ENCODE data around the gene CCR5. TPM values are rescaled to one million over a fixed set of nuclear protein-coding genes. Genes with fewer than 3 reads are reported as not detected.

Gene CCR5
- total RNA-seq, 1 donor from 2014 or later, result 0.55 TPM

GRCh38 chr3:46375218-46375617, 4.5 kb downstream of the CCR5 start:
- Mint-ChIP-seq H3K27me3 (peaks cover 2% of the 10 kb centered on the region), H3K27ac (no peak overlapping the region), H3K4me3 (no peak overlapping the region), H3K4me1 (peaks cover 32% of the 10 kb centered on the region), H3K36me3 (ENCODE audit: low read depth) (no peaks in the 10 kb centered on the region), H3K9me3 (no peaks in the 10 kb centered on the region)
- DNase-seq (no peak), ATAC-seq (ENCODE audit: low read depth) (no peak)
- ChIA-PET CTCF (interaction anchor here (0.7 to 1.3 kb wide), 4 partner anchors 8 to 296 kb away, joined by 3 to 5 read pairs (median 4); no protein-coding TSS in a partner anchor), POLR2A (interaction anchor here (1.3 kb wide), 1 partner anchor 8 kb away, joined by 3 read pairs; no protein-coding TSS in a partner anchor)
- intact Hi-C loops (cut with micrococcal nuclease), result loop anchor here (5.0 to 10.0 kb wide), 2 partner anchors 610 to 1338 kb away; no protein-coding TSS in a partner anchor
- TF ChIP-seq CTCF (IDR thresholded peaks at IDR 0.05), result no peak

GRCh38 chr3:46375814-46376213, 5.1 kb downstream of the CCR5 start:
- no peak for TF ChIP-seq CTCF (IDR thresholded peaks at IDR 0.05)
- no peak overlapping the region for H3K27ac Mint-ChIP-seq
- DNase-seq, result no peak
- H3K27me3 Mint-ChIP-seq, result peaks cover 2% of the 10 kb centered on the region
- intact Hi-C loops (cut with micrococcal nuclease), result loop anchor here (5.0 to 10.0 kb wide), 2 partner anchors 611 to 1339 kb away; no protein-coding TSS in a partner anchor
- H3K4me3 Mint-ChIP-seq, result no peak overlapping the region
- H3K9me3 Mint-ChIP-seq, result no peaks in the 10 kb centered on the region
- peaks cover 34% of the 10 kb centered on the region for H3K4me1 Mint-ChIP-seq
- CTCF ChIA-PET, result interaction anchor here (3.1 kb wide), 1 partner anchor 99 kb away, joined by 31 read pairs; no protein-coding TSS in a partner anchor
- POLR2A ChIA-PET, result no interaction called here
- H3K36me3 Mint-ChIP-seq (ENCODE audit: low read depth), result no peaks in the 10 kb centered on the region
- no peak for ATAC-seq (ENCODE audit: low read depth)

- no peaks in the 10 kb centered on the region for H3K36me3 Mint-ChIP-seq (ENCODE audit: low read depth)
- peaks cover 43% of the 10 kb centered on the region for H3K4me1 Mint-ChIP-seq
- intact Hi-C loops (cut with micrococcal nuclease), result loop anchor here (1.0 to 10.0 kb wide), 3 partner anchors 440 to 1341 kb away; no protein-coding TSS in a partner anchor
- H3K27ac Mint-ChIP-seq, result no peak overlapping the region
- DNase-seq (peak; percentile 42), ATAC-seq (ENCODE audit: low read depth) (peak; percentile 40)
- CTCF ChIA-PET, result interaction anchor here (0.7 to 3.1 kb wide), 22 partner anchors 9 to 684 kb away, joined by 3 to 40 read pairs (median 4); partner anchors contain the start of genes CCR1 and CCR5
- POLR2A ChIA-PET, result interaction anchor here (0.7 to 0.9 kb wide), 2 partner anchors 286 to 650 kb away, joined by 5 read pairs; no protein-coding TSS in a partner anchor
- H3K9me3 Mint-ChIP-seq, result no peaks in the 10 kb centered on the region
- no peak for TF ChIP-seq CTCF (IDR thresholded peaks at IDR 0.05)
- H3K27me3 Mint-ChIP-seq, result no peaks in the 10 kb centered on the region
- H3K4me3 Mint-ChIP-seq, result no peak overlapping the region
Measured at GRCh38 chr3:46378426-46378942, 7.7 kb downstream of the CCR5 start.

- intact Hi-C loops (cut with micrococcal nuclease), result loop anchor here (5.0 kb wide), 2 partner anchors 62 to 177 kb away; no protein-coding TSS in a partner anchor
- CTCF ChIA-PET, result interaction anchor here (0.8 kb wide), 1 partner anchor 104 kb away, joined by 3 read pairs; no protein-coding TSS in a partner anchor
- POLR2A ChIA-PET, result no interaction called here
- no peaks in the 10 kb centered on the region for H3K9me3 Mint-ChIP-seq
- H3K27me3 Mint-ChIP-seq, result no peaks in the 10 kb centered on the region
- H3K4me1 Mint-ChIP-seq, result peaks cover 61% of the 10 kb centered on the region
- no peak for TF ChIP-seq CTCF (IDR thresholded peaks at IDR 0.05)
- no peaks in the 10 kb centered on the region for H3K36me3 Mint-ChIP-seq (ENCODE audit: low read depth)
- no peak for DNase-seq
- ATAC-seq (ENCODE audit: low read depth), result no peak
- H3K4me3 Mint-ChIP-seq, result peak overlapping the region; percentile 47
- peak overlapping the region; percentile 62 for H3K27ac Mint-ChIP-seq
Measured at GRCh38 chr3:46380471-46381221, 9.9 kb downstream of the CCR5 start.

- no peak for ATAC-seq (ENCODE audit: low read depth)
- no peak overlapping the region for H3K27ac Mint-ChIP-seq
- intact Hi-C loops (cut with micrococcal nuclease), result loop anchor here (2.0 to 5.0 kb wide), 3 partner anchors 25 to 176 kb away; partner anchors contain the start of genes CCR5AS and CCRL2
- H3K4me3 Mint-ChIP-seq, result no peak overlapping the region
- DNase-seq, result no peak
- ChIA-PET POLR2A (no interaction called here), CTCF (interaction anchor here (1.0 kb wide), 1 partner anchor 297 kb away, joined by 3 read pairs; no protein-coding TSS in a partner anchor)
- no peaks in the 10 kb centered on the region for H3K9me3 Mint-ChIP-seq
- no peaks in the 10 kb centered on the region for H3K27me3 Mint-ChIP-seq
- TF ChIP-seq CTCF (IDR thresholded peaks at IDR 0.05), result no peak
- no peaks in the 10 kb centered on the region for H3K36me3 Mint-ChIP-seq (ENCODE audit: low read depth)
- peaks cover 64% of the 10 kb centered on the region for H3K4me1 Mint-ChIP-seq
Measured at GRCh38 chr3:46381625-46382024, 10.9 kb downstream of the CCR5 start.
